RWPE2 (cell line): ENCODE results near the gene BBX.

Experiments used
- ATAC-seq: fragments of 200-7000 bp; cut with Tn5 transposase; 3 replicates; pipeline ENCODE4 v1.9.1; 2021; ENCODE audit warnings: low read depth
- DNase-seq: peaks from one replicate; pipeline ENCODE4 v3.0.0-alpha.2; 2020; ENCODE audit warnings: low spot score
- H3K27ac ChIP-seq: fragments of 450-650 bp; 2 replicates; pipeline ENCODE4 v1.5.1; 2017; ENCODE audit warnings: mild to moderate bottlenecking; ENCODE audit not compliant: poor library complexity, severe bottlenecking
- H3K27me3 ChIP-seq: fragments of 250-450 bp; sonication (Bioruptor Pico); 2 replicates; pipeline ENCODE4 v1.5.1; 2021; ENCODE audit warnings: mild to moderate bottlenecking, moderate library complexity; ENCODE audit not compliant: insufficient read depth, poor library complexity, severe bottlenecking
- H3K36me3 ChIP-seq: fragments of 250-450 bp; sonication (Bioruptor Pico); 2 replicates; pipeline ENCODE4 v1.5.1; 2020; ENCODE audit warnings: low read depth, mild to moderate bottlenecking, moderate library complexity
- H3K4me1 ChIP-seq: fragments of 250-450 bp; sonication (Bioruptor Pico); 2 replicates; pipeline ENCODE4 v1.5.1; 2021; ENCODE audit warnings: mild to moderate bottlenecking, moderate library complexity; ENCODE audit not compliant: insufficient read depth, poor library complexity, severe bottlenecking
- H3K4me3 ChIP-seq: fragments of 250-450 bp; sonication (Bioruptor Pico); 2 replicates; pipeline ENCODE4 v1.5.1; 2021; ENCODE audit warnings: mild to moderate bottlenecking, moderate library complexity; ENCODE audit not compliant: severe bottlenecking
- H3K9me3 ChIP-seq: fragments of 250-450 bp; sonication (Bioruptor Pico); 2 replicates; pipeline ENCODE4 v1.5.1; 2021; ENCODE audit warnings: mild to moderate bottlenecking, moderate library complexity; ENCODE audit not compliant: severe bottlenecking
- TF ChIP-seq, protein P1 (sequence below): fragments of 450-650 bp; IDR thresholded peaks from one replicate; pipeline ENCODE4 v1.5.1; 2017; ENCODE audit warnings: mild to moderate bottlenecking, moderate library complexity; ENCODE audit not compliant: poor library complexity, severe bottlenecking

The BBX gene

GRCh38 chr3:107548601-107549000, 25.8 kb downstream of the BBX start:
- TF ChIP-seq, protein P1, sequence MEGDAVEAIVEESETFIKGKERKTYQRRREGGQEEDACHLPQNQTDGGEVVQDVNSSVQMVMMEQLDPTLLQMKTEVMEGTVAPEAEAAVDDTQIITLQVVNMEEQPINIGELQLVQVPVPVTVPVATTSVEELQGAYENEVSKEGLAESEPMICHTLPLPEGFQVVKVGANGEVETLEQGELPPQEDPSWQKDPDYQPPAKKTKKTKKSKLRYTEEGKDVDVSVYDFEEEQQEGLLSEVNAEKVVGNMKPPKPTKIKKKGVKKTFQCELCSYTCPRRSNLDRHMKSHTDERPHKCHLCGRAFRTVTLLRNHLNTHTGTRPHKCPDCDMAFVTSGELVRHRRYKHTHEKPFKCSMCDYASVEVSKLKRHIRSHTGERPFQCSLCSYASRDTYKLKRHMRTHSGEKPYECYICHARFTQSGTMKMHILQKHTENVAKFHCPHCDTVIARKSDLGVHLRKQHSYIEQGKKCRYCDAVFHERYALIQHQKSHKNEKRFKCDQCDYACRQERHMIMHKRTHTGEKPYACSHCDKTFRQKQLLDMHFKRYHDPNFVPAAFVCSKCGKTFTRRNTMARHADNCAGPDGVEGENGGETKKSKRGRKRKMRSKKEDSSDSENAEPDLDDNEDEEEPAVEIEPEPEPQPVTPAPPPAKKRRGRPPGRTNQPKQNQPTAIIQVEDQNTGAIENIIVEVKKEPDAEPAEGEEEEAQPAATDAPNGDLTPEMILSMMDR, result no peak
- Histone ChIP-seq H3K4me1 (no peaks in the 10 kb centered on the region), H3K9me3 (no peaks in the 10 kb centered on the region), H3K36me3 (peaks cover 7% of the 10 kb centered on the region; the same call in 1 of the 2 replicates), H3K27ac (no peak overlapping the region), H3K4me3 (no peak overlapping the region), H3K27me3 (no peaks in the 10 kb centered on the region)
- DNase-seq, result no peak
- ATAC-seq, result no peak

- TF ChIP-seq, protein P1, result no peak
- Histone ChIP-seq H3K27ac (no peak overlapping the region), H3K27me3 (no peaks in the 10 kb centered on the region), H3K4me1 (no peaks in the 10 kb centered on the region), H3K36me3 (no peaks in the 10 kb centered on the region), H3K4me3 (no peak overlapping the region), H3K9me3 (no peaks in the 10 kb centered on the region)
- DNase-seq (no peak), ATAC-seq (no peak)
Measured at GRCh38 chr3:107555359-107555758, 32.6 kb downstream of the BBX start.

DNA sequence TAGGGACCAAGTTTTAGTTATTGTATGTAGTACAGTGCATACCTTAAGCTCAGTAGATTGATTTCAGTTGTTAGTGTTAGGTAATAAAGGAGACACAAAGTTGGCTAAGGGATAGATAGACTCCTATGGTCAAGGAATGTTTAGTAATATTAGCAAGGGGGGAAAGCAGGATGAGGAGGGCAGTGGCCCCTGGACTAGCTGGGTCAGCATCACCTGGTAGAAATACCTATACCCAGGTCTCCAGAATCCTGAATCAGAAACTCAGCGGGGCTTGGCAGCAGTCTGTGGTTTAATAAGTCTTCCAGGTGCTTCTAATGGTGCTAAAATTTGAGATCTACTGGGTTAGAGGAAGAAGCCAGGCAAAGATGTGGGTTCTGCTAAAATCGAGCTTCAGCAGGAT, 35.0 kb downstream of the BBX start:
- no peak for ATAC-seq

DNA sequence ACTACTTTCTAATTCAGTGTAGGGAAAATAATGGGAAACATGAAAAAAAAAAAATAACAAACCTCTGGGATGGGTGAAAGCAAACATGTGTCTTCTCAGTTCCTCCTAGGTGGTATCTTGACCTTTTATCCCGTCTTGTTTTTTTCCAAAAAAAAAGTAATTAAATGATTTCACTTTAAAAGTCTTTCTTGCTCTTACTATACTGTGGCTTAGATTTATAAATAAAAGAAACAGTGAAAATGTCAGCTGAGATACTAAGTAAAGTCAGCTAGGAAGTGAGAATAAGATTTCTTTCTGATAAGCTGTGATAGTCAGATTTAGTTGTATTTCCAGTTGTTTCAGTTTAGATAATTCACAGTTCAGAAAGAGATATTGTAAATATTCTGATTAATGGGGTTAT, 37.4 kb downstream of the BBX start:
- Histone ChIP-seq H3K27ac (no peak overlapping the region), H3K27me3 (no peaks in the 10 kb centered on the region), H3K4me1 (no peaks in the 10 kb centered on the region), H3K4me3 (no peak overlapping the region), H3K9me3 (no peaks in the 10 kb centered on the region), H3K36me3 (no peaks in the 10 kb centered on the region)
- ATAC-seq (no peak), DNase-seq (no peak)
- TF ChIP-seq, protein P1, result no peak

More for the DNA sequence above, 35.0 kb downstream of the BBX start:
- TF ChIP-seq, protein P1, result no peak
- H3K36me3 ChIP-seq, result no peaks in the 10 kb centered on the region
- H3K4me1 ChIP-seq, result no peaks in the 10 kb centered on the region
- H3K9me3 ChIP-seq, result no peaks in the 10 kb centered on the region
- H3K27ac ChIP-seq, result no peak overlapping the region
- no peaks in the 10 kb centered on the region for H3K27me3 ChIP-seq
- no peak for DNase-seq
- H3K4me3 ChIP-seq, result no peak overlapping the region

DNA sequence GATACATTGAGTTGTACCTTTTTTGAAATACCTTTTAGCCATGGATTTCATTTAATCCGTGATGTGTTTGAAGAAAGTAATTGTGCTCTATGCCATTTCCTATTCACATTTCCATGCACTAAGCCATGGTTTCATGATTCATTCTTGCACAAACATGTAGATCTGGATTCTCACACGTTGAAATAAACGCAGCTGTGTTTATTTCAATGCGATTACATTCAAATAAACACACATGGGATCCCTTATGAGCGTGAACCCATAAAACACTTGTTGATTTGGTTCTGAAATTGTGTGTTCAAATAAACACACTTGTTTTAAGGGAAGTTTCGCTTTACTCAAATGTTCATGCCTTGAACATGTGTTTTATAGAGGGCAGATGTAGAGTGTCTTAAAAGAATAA, 39.2 kb downstream of the BBX start:
- no peaks in the 10 kb centered on the region for H3K4me1 ChIP-seq
- TF ChIP-seq, protein P1, result no peak
- no peaks in the 10 kb centered on the region for H3K36me3 ChIP-seq
- H3K4me3 ChIP-seq, result no peak overlapping the region
- no peaks in the 10 kb centered on the region for H3K9me3 ChIP-seq
- no peak for DNase-seq
- no peak overlapping the region for H3K27ac ChIP-seq
- no peaks in the 10 kb centered on the region for H3K27me3 ChIP-seq
- ATAC-seq, result no peak
